OCI-LY3 (cell line): ENCODE data around the gene TULP1.

Experiments used
- CTCF ChIP-seq: fragments of 200-600, 300-600 bp; sonication (generic); IDR thresholded peaks from 2 replicates; pipeline ENCODE4 v1.5.1; 2014; ENCODE audit warnings: antibody characterized with exemption, low read length, low read depth
- EZH2phosphoT487 ChIP-seq: fragments of 200-600 bp; shearing (Covaris generic); IDR thresholded peaks from 2 replicates; pipeline ENCODE4 v1.6.1; 2018; ENCODE audit warnings: antibody characterized with exemption, mixed run types, low read depth

DNA sequence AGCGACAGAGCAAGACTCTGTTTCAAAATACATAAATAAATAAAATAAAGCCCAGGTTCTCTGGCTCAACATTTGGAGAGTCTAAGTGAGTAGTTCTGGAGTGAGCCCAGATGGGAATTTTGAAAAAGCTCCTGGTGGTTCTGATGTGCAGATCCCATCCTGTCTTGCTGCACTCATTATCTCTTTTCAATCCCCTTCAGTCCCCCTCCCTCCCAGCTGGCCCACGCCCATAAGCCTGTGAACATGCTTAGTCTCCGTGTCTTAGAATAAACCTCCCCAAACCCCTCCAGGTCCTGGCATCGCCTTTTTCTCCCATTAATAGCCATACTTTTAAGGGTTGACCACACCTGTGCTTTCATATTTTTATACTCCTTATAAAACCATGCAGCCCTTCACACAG, 19.4 kb upstream of the TULP1 start:
- TF ChIP-seq CTCF (no peak), EZH2phosphoT487 (no peak)
